IPS-18c (cell line): Measurements from ENCODE around the gene CMTM7.
"Not testable (repeated sequence)": the region's sequence is repeated elsewhere in the genome, so short reads cannot be mapped to it uniquely, and the experiment has no call there.

Source experiments
- H3K4me3 ChIP-seq: 2 replicates; pipeline ENCODE4 v1.7.0; 2013; ENCODE audit warnings: low read depth, mild to moderate bottlenecking, low read length, moderate library complexity; ENCODE audit not compliant: insufficient read depth
- H3K9me3 ChIP-seq: one replicate; pipeline ENCODE4 v1.6.1; 2013; ENCODE audit warnings: mild to moderate bottlenecking, low read length, moderate library complexity; ENCODE audit not compliant: control insufficient read depth, insufficient read depth

The CMTM7 gene

DNA sequence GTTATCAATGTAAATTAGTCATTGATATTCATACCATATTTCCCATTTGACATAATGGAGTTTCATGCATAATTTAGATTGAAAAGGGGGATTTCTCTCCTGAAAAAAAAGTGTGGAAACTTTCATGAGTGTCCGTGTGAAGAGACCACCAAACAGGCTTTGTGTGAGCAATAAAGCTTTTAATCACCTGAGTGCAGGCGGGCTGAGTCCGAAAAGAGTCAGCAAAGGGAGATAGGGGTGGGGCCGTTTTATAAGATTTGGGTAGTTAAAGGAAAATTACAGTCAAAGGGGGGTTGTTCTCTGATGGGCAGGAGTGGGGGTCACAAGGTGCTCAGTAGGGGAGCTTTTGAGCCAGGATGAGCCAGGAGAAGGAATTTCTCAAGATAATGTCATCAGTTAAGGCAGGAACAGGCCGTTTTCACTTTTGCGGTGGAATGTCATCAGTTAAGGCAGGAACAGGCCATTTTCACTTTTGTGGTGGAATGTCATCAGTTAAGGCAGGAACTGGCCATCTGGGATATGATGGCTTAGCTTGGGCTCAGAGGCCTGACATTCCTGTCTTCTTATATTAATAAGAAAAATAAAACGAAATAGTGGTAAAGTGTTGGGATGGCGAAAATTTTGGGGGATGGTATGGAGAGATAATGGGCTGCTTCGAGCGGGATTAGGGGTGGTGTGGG is 69.3 kb downstream of the CMTM7 start:
- not testable (repeated sequence) for H3K4me3 ChIP-seq, H3K9me3 ChIP-seq

DNA sequence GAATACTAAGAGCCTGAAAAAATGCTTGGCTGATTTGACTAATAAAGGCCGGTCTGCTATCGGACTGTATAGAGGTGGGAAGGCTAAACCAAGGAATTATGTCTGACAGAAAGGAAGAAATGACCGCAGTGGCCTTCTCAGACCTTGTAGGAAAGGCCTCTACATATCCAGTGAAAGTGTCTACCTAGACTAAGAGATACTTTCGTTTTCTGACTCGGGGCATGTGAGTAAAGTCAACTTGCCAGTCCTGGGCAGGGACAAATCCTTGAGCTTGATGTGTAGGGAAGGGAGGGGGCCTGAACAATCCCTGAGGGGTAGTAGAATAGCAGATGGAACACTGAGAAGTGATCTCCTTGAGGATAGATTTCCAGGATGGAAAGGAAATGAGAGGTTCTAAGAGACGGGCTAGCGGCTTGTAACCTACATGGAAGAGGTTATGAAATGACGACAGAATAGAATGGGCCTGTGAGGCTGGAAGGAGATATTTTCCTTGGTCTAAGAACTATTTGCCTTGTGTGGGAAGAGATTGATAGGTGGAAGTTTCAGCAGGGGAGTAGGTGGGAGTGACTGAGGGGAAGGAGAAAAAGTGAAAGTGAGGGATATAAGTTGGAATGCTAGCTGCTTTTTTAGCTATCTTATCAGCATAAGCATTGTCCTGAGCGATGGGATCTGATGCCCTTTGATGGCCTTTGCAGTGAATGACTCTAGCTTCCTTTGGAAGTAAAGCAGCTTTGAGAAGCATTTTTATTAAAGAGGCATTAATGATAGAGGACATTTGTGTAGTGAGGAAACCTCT is 70.7 kb downstream of the CMTM7 start:
- H3K4me3 ChIP-seq, H3K9me3 ChIP-seq: not testable (repeated sequence)

DNA sequence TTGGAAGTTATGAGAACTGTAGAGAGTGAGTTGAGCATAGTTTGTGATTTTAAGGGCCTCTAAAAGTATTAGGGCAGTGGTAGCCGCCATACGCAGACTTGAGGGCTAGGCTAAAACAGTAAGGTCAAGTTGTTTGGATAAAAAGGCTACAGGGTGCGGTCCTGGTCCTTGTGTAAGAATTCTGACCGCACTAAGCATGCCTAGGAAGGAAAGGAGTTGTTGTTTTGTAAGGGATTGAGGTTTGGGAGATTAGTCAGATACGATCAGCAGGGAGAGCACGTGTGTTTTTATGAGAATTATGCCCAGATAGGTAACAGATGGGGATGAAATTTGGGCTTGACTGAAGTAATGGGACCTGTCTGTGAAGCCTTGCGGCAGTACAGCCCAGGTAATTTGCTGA is 71.8 kb downstream of the CMTM7 start:
- not testable (repeated sequence) for H3K4me3 ChIP-seq, H3K9me3 ChIP-seq

DNA sequence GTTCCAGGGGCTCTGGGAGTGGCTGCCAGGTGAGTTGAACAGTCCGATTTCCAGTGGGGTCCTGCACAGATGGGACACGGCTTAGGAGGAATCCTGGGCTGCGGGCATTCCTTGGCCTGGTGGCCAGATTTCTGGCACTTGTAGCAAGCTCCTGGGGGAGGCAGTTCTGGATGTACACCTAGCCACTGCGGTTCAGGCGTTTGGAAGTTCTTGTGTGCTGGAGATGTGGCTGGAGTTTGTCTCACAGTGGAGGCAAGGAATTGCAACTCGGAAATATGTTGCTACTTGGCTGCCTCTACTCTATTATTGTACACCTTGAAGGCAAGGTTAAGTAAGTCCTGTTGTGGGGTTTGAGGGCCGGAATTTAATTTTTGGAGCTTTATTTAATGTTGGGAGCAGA is 73.1 kb downstream of the CMTM7 start:
- not testable (repeated sequence) for H3K4me3 ChIP-seq, H3K9me3 ChIP-seq

DNA sequence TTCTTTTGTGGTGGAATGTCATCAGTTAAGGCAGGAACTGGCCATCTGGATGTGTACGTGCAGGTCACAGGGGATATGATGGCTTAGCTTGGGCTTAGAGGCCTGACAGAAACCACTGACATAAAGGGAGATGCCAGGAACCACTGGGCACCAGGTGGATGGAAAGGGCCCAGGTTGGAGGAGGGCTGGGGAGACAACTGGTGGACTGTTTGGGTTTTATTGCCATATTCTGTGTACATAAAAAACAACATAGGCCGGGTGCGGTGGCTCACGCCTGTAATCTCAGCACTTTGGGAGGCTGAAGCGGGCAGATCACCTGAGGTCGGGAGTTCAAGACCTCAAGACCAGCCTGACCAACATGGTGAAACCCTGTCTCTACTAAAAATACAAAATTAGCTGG is 75.2 kb downstream of the CMTM7 start:
- not testable (repeated sequence) for H3K9me3 ChIP-seq, H3K4me3 ChIP-seq

DNA sequence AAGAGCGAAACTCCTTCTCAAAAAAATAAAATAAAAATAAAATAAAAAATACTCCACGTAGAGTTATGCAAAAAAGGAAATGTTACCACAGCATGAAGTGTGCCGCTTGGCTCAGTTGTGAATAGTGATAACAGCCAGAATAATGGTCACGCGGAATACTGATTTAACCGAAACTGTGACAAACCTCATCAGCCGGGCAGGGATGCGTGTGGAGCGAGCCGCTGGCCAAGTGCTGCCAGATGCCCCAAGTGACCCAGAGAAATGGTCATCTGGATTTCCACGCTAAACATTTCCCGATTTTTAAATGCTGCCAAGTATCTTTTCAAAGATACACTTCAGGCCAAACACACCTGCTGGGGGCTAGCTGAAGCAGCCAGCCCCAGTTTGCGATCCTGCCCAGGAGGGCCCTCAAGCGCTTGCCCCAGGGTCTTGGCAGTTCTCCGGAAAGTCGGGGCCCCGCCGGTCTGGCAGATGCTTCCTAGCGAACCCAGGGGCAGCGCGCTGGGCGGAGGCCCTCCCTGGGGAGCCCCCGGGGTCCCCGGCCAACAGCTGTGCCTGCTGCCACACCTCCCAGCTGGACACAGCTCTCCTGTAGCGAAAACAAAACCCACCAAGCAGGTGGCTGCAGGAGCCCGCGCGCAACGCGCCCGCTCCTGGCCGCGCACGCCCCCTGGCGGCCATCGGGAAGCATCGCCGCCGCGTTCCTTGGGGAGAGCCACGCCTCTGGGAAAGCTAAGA is 75.8 kb downstream of the CMTM7 start:
- no peak overlapping the region for H3K4me3 ChIP-seq
- H3K9me3 ChIP-seq, result no peaks in the 10 kb centered on the region

DNA sequence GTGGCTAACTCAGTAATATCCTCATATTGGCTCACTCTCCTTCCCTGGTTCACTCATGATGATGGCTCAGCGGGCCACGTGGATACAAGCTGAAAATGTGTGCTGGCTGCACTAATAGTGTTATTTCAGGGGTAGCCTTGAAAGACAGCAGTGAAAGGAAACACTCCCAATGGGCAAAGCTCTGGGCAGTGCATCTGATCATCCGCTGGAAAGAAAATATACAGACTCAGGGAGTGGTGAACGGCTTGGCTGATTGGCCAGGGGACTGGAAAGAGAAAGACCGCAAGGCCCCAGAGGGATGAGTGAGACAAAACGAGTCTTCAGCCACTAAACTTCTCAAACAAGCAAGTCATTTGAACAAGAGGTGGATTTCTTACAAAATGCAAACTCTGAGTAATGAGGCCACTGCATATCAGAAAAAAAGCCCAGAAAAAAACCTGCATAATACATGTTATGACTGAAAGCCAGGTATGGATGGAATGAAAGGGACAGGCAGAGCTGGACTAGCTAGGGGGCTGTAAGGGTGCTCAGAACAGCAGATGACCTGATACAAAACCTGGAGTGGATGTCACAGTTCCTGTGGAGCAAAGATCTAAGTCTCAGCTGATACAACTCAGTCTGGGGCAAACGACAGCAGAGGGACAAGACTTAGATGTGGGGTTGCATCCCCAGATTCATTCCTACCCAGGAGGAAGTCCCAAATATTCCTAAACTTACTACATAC is 77.7 kb downstream of the CMTM7 start:
- H3K9me3 ChIP-seq, result no peaks in the 10 kb centered on the region
- no peak overlapping the region for H3K4me3 ChIP-seq

DNA sequence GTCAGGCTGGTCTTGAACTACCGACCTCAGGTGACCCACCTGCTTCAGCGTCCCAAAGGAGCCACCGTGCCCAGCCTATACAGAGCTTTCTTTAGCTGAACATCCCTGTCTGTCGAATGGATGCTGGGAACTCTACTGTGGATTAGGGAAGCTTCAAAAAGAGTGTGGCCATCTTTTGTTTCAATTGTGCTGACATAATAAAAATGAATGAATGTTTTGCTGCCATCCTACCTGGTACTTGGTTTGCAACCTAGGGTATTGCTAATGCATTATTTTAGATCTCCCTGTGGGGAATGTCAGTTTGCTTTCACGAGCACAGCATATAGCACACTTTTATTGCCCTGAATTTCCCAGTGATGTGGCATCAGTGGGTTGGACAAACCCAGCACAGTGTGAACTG is 78.7 kb downstream of the CMTM7 start:
- no peaks in the 10 kb centered on the region for H3K9me3 ChIP-seq
- no peak overlapping the region for H3K4me3 ChIP-seq

DNA sequence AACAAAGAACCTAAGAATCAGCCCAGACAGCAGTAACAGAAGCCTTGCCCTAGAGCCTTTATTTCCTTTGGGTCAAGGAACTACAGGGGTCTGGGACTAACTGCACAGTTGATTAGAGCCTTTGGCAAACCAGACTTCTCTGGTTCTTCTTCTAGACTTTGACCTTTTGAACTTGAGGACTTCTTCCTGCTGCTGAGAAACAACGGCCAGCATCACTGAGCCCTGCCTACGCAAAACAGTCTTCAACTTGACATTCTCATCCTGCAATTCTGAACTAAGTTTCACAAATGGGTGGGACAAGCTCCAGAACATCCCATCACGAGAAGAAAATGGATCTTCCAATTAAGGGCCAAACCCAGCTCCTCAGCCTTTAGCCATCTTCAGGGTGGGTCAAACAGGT is 79.6 kb downstream of the CMTM7 start:
- H3K4me3 ChIP-seq, result no peak overlapping the region

DNA sequence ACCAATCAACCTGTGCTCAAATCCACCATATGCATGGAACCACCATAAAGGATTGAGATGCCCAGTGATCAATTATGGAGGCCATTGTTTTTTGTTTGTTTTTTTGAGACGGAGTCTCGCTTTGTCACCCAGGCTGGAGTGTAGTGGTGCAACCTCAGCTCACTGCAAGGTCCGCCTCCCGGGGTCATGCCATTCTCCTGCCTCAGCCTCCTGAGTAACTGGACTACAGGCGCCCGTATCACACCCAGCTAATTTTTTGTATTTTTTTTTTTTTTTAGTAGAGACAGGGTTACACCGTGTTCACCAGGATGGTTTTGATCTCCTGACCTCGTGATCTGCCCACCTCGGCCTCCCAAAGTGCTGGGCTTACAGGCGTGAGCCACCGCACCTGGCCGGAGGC is 80.5 kb downstream of the CMTM7 start:
- H3K9me3 ChIP-seq, H3K4me3 ChIP-seq: not testable (repeated sequence)

More for the DNA sequence above, 79.6 kb downstream of the CMTM7 start:
- no peaks in the 10 kb centered on the region for H3K9me3 ChIP-seq

DNA sequence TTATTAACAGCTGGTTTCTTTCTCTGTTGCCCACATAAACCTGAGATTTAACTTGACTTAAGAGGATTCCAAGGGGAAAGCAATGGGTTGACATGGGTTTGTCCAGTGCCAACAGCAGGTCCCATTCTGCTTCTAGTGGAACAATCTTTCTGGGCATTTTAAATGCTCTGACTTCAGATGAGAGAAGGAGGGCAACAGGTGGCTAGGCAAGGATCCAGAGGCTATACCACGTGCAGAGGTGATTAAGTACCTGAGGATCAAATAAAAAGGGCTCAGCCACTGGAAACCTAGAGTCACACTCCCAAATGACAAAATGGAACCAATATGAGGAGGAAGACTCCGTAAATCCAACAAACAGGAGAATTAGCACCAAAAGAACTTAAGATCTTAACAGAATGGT is 82.5 kb downstream of the CMTM7 start:
- Histone ChIP-seq H3K9me3 (no peaks in the 10 kb centered on the region), H3K4me3 (no peak overlapping the region)

DNA sequence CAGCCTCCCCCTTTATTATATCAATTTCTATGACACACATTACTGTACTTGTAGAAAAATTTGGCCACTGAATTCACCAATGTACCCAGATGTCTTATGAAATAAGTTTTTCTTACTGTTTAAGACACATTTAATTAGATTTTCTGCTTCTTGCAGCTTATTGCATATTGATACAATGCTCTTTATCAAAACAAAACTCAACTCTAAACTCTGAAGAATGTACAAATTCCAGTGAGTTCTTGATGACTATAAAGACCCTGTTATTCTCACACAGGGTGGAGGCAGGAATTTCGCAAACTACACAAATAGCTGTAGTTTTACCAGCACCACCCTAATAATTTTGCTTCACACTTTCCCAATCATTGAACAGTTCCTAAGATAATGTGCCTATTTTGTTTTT is 89.0 kb downstream of the CMTM7 start:
- Histone ChIP-seq H3K4me3 (no peak overlapping the region), H3K9me3 (no peaks in the 10 kb centered on the region)

DNA sequence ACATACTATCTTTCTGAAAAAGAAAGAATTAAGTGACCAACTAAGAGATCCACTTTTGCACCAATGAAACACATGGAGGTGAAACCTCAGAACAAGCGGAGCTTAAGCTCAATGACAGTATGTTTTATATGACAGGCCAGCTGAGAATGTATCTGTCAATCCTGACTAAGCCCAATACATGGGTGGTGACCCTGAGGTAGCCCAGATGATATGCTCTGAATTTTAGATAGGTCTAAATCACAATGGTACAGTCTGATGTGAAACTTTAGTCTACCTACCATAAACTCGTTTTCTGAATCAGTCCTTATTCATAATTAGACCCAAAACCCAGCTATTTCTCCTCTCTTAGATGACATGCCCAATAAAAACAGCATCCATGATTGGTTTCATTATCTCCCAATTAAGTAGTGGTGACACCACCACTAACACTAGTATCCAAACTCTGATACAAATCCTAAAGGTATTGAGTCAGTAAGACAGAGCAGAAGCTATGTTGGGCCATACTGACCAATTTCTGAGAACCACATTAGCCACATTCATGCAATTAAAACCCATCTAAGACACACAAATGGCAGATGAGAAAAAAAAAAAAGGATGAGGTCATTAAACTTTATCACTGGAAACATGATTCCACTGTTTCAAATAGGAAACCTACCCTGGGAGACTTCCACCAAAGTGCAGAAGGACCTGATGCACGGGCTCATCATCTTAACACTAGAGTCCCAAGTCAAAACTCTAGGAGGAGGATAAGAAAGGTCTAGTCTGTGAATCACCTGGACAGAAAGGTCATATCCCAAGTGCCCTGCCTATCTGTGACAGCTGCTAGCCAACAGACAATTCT is 90.4 kb downstream of the CMTM7 start:
- Histone ChIP-seq H3K9me3 (no peaks in the 10 kb centered on the region), H3K4me3 (no peak overlapping the region)

DNA sequence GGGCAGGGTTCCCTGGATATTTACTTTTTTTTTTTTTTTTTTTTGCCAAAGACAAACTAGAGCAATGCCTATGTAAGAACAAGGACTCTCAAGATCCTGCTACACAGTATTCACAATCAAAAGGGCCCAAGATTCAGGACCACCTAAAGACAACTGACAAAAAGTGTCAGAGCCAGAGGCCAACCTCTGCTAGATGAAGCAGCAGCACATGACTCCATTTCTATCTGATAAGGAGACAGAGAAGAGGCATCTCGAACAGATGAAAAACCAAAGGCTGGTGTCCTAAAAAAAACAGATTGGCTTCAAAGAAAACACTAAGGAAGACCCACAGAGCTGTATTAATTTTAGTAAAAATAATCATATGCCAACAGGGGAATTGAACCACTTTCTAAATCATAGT is 91.0 kb downstream of the CMTM7 start:
- Histone ChIP-seq H3K9me3 (no peaks in the 10 kb centered on the region), H3K4me3 (no peak overlapping the region)

DNA sequence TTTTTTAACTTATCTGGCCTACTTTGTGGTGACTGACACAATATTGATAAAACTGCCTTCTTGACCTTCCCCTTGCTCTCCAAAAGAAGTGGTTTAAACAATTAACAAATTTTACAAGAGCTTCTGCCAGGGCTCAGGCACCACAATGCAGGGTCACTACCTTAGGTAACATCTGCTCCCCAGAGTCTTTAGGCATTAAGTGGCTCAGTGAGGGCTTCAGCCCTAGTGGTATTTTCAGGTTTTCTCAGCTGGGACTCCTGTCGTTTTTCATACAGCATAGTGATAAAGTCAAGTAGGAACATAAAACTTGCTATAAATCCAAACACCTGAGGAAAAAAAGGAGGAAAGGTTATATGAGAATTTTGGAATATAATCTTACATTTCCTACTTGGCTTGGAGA is 92.1 kb downstream of the CMTM7 start:
- no peak overlapping the region for H3K4me3 ChIP-seq
- no peaks in the 10 kb centered on the region for H3K9me3 ChIP-seq

DNA sequence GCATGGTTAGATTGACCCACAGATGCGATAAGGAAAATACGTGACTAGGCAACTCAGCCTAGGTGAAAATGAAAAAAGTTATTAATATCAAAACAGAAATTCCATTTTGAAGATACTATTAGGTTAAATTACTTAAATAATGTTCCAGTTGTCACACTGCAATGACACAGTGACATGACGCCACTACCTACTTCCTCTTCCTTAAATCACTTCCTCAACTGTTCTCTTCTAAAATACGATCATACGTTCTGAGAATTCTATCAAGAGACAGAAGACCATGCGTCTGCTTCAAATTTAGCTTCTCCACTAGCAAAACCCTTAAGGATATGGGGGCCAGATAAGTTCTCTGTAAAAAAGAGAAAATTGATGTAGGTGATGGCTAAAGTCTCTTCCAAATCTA is 92.8 kb downstream of the CMTM7 start:
- Histone ChIP-seq H3K4me3 (no peak overlapping the region), H3K9me3 (no peaks in the 10 kb centered on the region)
